Hepatocyte (in vitro differentiated cells): ENCODE data around the gene TCOF1.
A peak's percentile ranks its signal among the peaks of the same experiment; 100 is the strongest.

Experiments
- CTCF ChIP-seq: fragments of 200-600 bp; sonication (generic); IDR thresholded peaks from 2 replicates; pipeline ENCODE4 v1.5.1; 2016; ENCODE audit warnings: antibody characterized with exemption, mild to moderate bottlenecking; ENCODE audit not compliant: poor library complexity
- EZH2 ChIP-seq: fragments of 200-600 bp; sonication (generic); IDR thresholded peaks from 2 replicates; pipeline ENCODE4 v1.6.1; 2016; ENCODE audit warnings: antibody characterized with exemption, mild to moderate bottlenecking, borderline replicate concordance

DNA sequence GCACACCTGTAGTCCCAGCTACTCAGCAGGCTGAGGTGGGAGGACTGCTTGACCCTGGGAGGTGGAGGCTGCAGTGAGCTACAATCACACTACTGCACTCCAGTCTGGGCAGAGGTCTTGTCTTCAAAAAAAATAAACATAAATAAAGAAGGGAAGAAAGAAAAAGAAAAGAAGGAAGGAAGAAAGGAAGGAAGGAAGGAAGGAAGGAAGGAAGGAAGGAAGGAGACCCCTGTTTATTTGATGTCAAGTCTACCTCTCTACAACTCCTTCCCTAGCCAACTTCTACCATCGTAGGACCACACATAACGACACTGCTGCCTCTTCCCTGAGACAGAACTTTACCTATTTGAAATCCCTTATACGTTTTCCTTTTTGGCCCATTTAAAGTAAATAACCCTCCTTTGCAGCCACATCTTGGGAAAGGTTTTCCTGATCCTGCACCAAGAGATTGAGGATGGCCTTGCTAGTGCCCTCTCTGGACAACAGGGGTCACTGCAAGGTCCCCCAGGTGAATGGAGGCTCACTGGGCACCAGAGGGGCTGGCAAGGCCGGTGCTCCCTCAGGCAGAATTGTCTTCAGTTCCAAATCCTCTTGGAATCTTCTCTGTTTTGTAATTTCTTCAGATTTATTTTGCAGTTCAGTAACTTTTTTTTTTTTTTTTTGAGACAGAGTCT, 81.5 kb downstream of the TCOF1 start:
- TF ChIP-seq CTCF: peak; percentile 28
- TF ChIP-seq EZH2: no peak
